ENCODE measurements around the gene REPS2.

DNA sequence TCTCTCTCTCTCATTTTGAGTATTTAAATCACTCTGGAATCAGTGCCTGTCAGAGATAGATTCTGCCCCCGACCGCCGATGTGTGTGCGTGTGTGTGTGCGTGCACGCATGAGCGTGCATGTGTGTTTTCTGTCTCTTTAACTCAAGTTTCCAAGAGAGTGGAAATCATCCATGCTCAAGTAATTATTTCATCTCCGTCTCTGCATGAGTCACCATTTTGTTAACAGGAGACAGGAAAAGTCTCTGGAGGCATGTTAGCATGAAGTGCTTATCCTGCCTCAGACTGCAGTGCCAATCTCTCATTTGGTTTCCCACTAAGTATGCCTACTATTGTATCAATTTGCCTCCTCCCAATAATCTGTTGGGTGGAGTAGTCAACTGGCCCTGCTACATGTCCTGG, 245.6 kb downstream of the REPS2 start:
- TF ChIP-seq, protein P1, sequence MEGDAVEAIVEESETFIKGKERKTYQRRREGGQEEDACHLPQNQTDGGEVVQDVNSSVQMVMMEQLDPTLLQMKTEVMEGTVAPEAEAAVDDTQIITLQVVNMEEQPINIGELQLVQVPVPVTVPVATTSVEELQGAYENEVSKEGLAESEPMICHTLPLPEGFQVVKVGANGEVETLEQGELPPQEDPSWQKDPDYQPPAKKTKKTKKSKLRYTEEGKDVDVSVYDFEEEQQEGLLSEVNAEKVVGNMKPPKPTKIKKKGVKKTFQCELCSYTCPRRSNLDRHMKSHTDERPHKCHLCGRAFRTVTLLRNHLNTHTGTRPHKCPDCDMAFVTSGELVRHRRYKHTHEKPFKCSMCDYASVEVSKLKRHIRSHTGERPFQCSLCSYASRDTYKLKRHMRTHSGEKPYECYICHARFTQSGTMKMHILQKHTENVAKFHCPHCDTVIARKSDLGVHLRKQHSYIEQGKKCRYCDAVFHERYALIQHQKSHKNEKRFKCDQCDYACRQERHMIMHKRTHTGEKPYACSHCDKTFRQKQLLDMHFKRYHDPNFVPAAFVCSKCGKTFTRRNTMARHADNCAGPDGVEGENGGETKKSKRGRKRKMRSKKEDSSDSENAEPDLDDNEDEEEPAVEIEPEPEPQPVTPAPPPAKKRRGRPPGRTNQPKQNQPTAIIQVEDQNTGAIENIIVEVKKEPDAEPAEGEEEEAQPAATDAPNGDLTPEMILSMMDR (IDR thresholded peaks at IDR 0.05): no peak
- TF ChIP-seq POLR2A (IDR thresholded peaks at IDR 0.05): no peak
